Suprapubic skin (tissue), 4 donors: ENCODE measurements around the gene NR6A1.

Experiments
- EP300 ChIP-seq: sonication (generic); formaldehyde crosslinking; IDR thresholded peaks from one replicate; pipeline ENCODE4 v1.6.1; 2017; ENCODE audit warnings: antibody characterized with exemption
- POLR2A ChIP-seq, 2 donors: fragments of 450-650 bp; IDR thresholded peaks; one replicate each; pipeline ENCODE4 v1.6.1; 2017; ENCODE audit warnings: antibody characterized with exemption in 2 of 2, mild to moderate bottlenecking in 2 of 2, moderate library complexity in 2 of 2
- POLR2AphosphoS5 ChIP-seq, 3 donors: sonication (generic); formaldehyde crosslinking; IDR thresholded peaks; one replicate each; pipeline ENCODE4 v1.6.1; 2017; ENCODE audit warnings: antibody characterized with exemption in 3 of 3
- TF ChIP-seq, protein P1 (sequence below), 2 donors: fragments of 200-600 bp in 1 of 2; fragments of 450-650 bp in 1 of 2; sonication (generic) in 1 of 2; IDR thresholded peaks; one replicate each; pipeline ENCODE4 v1.5.1; 2016 to 2019; ENCODE audit warnings: antibody characterized with exemption in 2 of 2, mild to moderate bottlenecking in 1 of 2, moderate library complexity in 1 of 2

- TF ChIP-seq EP300 (no peak), POLR2AphosphoS5 (IDR thresholded peaks at IDR 0.05) (no peak), POLR2A (IDR thresholded peaks at IDR 0.05) (no peak)
- TF ChIP-seq, protein P1, sequence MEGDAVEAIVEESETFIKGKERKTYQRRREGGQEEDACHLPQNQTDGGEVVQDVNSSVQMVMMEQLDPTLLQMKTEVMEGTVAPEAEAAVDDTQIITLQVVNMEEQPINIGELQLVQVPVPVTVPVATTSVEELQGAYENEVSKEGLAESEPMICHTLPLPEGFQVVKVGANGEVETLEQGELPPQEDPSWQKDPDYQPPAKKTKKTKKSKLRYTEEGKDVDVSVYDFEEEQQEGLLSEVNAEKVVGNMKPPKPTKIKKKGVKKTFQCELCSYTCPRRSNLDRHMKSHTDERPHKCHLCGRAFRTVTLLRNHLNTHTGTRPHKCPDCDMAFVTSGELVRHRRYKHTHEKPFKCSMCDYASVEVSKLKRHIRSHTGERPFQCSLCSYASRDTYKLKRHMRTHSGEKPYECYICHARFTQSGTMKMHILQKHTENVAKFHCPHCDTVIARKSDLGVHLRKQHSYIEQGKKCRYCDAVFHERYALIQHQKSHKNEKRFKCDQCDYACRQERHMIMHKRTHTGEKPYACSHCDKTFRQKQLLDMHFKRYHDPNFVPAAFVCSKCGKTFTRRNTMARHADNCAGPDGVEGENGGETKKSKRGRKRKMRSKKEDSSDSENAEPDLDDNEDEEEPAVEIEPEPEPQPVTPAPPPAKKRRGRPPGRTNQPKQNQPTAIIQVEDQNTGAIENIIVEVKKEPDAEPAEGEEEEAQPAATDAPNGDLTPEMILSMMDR (IDR thresholded peaks at IDR 0.05): no peak
These were observed 160.0 kb downstream of the NR6A1 start for GRCh38 chr9:124611106-124611505.
